Osteoblast (primary cell): ENCODE data around the gene FTH1. TPM values are rescaled to one million over a fixed set of nuclear protein-coding genes. Genes with fewer than 3 reads are reported as not detected.

Experiments
- DNase-seq: peaks from one replicate; pipeline ENCODE4 v3.0.0; 2011; ENCODE audit warnings: low spot score, mixed read lengths; ENCODE audit not compliant: insufficient read length; ENCODE audit errors: missing footprints
- H2AFZ ChIP-seq: 2 replicates; pipeline ENCODE4 v1.6.0; 2011; ENCODE audit warnings: mild to moderate bottlenecking, low read length
- H3K27ac ChIP-seq: 2 replicates; pipeline ENCODE4 v1.5.1; 2011; ENCODE audit warnings: mild to moderate bottlenecking, low read depth, low read length, moderate library complexity
- H3K27me3 ChIP-seq: 2 replicates; pipeline ENCODE4 v1.6.0; 2012; ENCODE audit warnings: mild to moderate bottlenecking, control low read depth, inconsistent platforms, low read length, moderate library complexity; ENCODE audit not compliant: insufficient read depth
- H3K36me3 ChIP-seq: 2 replicates; pipeline ENCODE4 v1.5.1; 2011; ENCODE audit warnings: mild to moderate bottlenecking, low read length, control low read depth, moderate library complexity; ENCODE audit not compliant: insufficient read depth
- H3K4me1 ChIP-seq: 2 replicates; pipeline ENCODE4 v1.5.1; 2011; ENCODE audit warnings: mild to moderate bottlenecking, low read length, control low read depth, moderate library complexity; ENCODE audit not compliant: insufficient read depth
- H3K4me2 ChIP-seq: 2 replicates; pipeline ENCODE4 v1.6.0; 2011; ENCODE audit warnings: mild to moderate bottlenecking, low read length; ENCODE audit not compliant: insufficient read depth
- H3K4me3 ChIP-seq: fragments of 200-600 bp; sonication (generic); 3 replicates; pipeline ENCODE4 v1.5.1; 2012; ENCODE audit warnings: mild to moderate bottlenecking, low read length, inconsistent platforms; ENCODE audit not compliant: insufficient read depth
- H3K79me2 ChIP-seq: 2 replicates; pipeline ENCODE4 v1.6.0; 2012; ENCODE audit warnings: mild to moderate bottlenecking, low read length, control low read depth, inconsistent platforms; ENCODE audit not compliant: insufficient read depth
- H3K9me3 ChIP-seq: 2 replicates; pipeline ENCODE4 v1.5.1; 2011; ENCODE audit warnings: low read depth, low read length, control low read depth
- H4K20me1 ChIP-seq: 2 replicates; pipeline ENCODE4 v1.6.0; 2012; ENCODE audit warnings: mild to moderate bottlenecking, low read length, control low read depth; ENCODE audit not compliant: insufficient read depth
- total RNA-seq: library from RNA; depleted of rRNA; stranded (reverse); fragments of >200 nt; gene quantifications from 2 replicates; pipeline ENCODE4 v1.2.3, GENCODE V29; 2012
- TF ChIP-seq, protein P1 (sequence below): IDR thresholded peaks from 2 replicates; pipeline ENCODE4 v1.5.1; 2011; ENCODE audit warnings: mild to moderate bottlenecking, low read depth, low read length, moderate library complexity; ENCODE audit errors: extremely low read depth

FTH1 gene
- total RNA-seq, 1 donor: 1,507 TPM

DNA sequence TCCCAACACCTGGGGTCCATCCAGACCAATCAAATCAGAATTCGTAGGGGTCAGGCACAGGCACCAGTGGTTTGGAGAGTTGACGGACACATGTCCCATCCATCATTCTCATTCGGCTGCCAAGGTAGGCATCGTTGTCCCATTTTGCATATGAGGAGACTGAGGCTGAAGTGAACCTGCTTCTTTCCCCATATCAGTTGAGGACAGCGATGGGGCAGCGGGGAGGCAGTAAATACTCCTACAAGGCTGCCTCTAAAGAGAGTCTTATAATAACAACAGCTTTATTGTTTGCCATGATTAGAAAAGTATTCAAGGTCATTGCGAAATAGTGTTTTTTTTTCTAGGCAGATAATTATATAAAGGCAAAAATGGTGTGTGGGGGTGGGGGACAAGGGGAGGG is 18.9 kb downstream of the FTH1 start:
- no peaks in the 10 kb centered on the region for H4K20me1 ChIP-seq
- no peak overlapping the region for H3K27ac ChIP-seq
- H3K4me2 ChIP-seq: no peak overlapping the region
- H3K4me1 ChIP-seq: peaks cover 9% of the 10 kb centered on the region
- no peak overlapping the region for H3K4me3 ChIP-seq
- H3K36me3 ChIP-seq: no peaks in the 10 kb centered on the region
- H3K27me3 ChIP-seq: no peaks in the 10 kb centered on the region
- TF ChIP-seq, protein P1, sequence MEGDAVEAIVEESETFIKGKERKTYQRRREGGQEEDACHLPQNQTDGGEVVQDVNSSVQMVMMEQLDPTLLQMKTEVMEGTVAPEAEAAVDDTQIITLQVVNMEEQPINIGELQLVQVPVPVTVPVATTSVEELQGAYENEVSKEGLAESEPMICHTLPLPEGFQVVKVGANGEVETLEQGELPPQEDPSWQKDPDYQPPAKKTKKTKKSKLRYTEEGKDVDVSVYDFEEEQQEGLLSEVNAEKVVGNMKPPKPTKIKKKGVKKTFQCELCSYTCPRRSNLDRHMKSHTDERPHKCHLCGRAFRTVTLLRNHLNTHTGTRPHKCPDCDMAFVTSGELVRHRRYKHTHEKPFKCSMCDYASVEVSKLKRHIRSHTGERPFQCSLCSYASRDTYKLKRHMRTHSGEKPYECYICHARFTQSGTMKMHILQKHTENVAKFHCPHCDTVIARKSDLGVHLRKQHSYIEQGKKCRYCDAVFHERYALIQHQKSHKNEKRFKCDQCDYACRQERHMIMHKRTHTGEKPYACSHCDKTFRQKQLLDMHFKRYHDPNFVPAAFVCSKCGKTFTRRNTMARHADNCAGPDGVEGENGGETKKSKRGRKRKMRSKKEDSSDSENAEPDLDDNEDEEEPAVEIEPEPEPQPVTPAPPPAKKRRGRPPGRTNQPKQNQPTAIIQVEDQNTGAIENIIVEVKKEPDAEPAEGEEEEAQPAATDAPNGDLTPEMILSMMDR: no peak
- no peak overlapping the region for H2AFZ ChIP-seq
- no peaks in the 10 kb centered on the region for H3K9me3 ChIP-seq
- no peaks in the 10 kb centered on the region for H3K79me2 ChIP-seq
- peak; percentile 13 for DNase-seq

DNA sequence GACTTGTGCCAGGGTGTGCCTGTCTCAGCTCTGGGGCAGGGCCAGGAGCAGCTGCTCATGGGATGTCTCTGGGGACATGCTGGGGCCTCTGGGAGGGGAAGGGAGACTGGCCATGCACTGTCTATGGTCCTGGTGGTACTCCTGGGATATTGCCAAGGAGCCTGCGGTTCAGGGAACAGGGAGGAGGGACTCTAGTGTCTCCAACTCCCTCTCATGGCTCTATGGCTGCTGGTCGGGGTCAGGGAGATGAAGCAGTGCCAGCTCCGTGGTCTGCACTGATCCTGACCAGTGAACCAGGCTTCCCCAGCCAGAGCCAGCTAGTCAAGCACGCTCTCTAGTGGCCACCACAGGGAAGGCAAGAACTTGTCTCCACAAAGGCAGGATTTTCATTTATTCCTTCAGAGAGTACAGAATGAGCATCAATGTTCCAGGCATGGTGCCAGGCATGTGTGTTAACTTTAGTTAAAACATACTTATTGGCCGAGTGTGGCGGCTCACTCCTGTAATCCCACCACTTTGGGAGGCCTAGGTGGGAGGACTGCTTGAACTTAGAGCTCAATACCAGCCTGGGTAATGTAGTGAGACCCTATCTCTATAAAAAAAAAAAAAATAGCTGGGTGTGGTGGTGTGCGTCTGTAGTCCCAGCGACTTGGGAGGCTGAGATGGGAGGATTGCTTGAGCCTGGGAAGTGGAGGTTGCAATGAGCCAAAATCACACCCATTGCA is 19.8 kb downstream of the FTH1 start:
- H3K4me3 ChIP-seq: no peak overlapping the region
- H3K9me3 ChIP-seq: no peaks in the 10 kb centered on the region
- no peaks in the 10 kb centered on the region for H3K79me2 ChIP-seq
- no peaks in the 10 kb centered on the region for H3K36me3 ChIP-seq
- peak overlapping the region; percentile 66 for H3K4me2 ChIP-seq
- H3K4me1 ChIP-seq: peaks cover 9% of the 10 kb centered on the region
- no peaks in the 10 kb centered on the region for H4K20me1 ChIP-seq
- H2AFZ ChIP-seq: peak overlapping the region; percentile 85
- TF ChIP-seq, protein P1: peak; percentile 98
- peak; percentile 95 for DNase-seq
- no peaks in the 10 kb centered on the region for H3K27me3 ChIP-seq
- no peak overlapping the region for H3K27ac ChIP-seq

DNA sequence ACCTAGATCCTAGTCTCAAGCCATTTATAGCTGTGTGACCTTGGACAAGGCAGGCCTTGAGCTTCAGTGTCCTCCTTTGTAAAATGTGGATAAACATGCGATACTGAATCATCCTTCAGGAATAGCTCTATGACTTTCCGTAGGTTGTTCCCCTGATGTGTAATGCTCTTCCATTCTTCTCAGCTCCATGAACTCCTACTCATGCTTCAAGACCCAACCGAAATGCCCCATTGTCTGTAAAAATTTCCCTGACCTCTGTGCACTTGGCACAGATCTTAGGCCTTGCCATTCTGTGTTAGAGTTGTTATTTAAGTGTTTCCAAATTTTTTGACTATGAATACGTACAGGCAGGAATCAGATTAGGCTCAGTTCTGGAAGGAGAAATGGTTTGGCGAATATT is 20.5 kb downstream of the FTH1 start:
- TF ChIP-seq, protein P1: no peak
- no peak overlapping the region for H3K27ac ChIP-seq
- no peaks in the 10 kb centered on the region for H3K9me3 ChIP-seq
- H3K79me2 ChIP-seq: no peaks in the 10 kb centered on the region
- no peak overlapping the region for H3K4me2 ChIP-seq
- H3K27me3 ChIP-seq: no peaks in the 10 kb centered on the region
- H3K4me3 ChIP-seq: no peak overlapping the region
- peaks cover 9% of the 10 kb centered on the region for H3K4me1 ChIP-seq
- no peaks in the 10 kb centered on the region for H4K20me1 ChIP-seq
- peak; percentile 60 for DNase-seq
- no peaks in the 10 kb centered on the region for H3K36me3 ChIP-seq
- no peak overlapping the region for H2AFZ ChIP-seq

DNA sequence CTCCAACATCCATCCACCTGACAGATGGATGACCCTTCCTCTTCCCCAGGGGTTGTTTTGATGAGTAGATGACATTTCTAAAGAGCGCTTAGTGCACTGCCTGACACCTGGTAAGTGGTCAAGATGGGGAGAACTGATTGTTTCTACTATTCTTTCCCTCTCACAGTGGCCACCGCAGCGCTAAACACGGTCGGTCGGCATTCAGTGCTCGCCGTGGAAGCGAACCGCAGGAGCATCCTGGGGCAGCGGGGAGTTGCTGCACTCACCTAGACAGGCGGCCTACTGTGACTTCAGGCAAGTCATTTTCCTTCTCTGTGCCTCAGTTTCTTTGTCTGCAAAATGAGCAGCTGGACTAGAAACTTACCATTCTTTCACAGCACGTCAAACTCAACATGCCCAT is 22.2 kb downstream of the FTH1 start:
- peaks cover 9% of the 10 kb centered on the region for H3K4me1 ChIP-seq
- no peak for DNase-seq
- no peaks in the 10 kb centered on the region for H4K20me1 ChIP-seq
- no peak overlapping the region for H3K4me3 ChIP-seq
- no peak overlapping the region for H3K4me2 ChIP-seq
- TF ChIP-seq, protein P1: no peak
- no peaks in the 10 kb centered on the region for H3K36me3 ChIP-seq
- H3K27ac ChIP-seq: no peak overlapping the region
- H3K79me2 ChIP-seq: no peaks in the 10 kb centered on the region
- H2AFZ ChIP-seq: no peak overlapping the region
- no peaks in the 10 kb centered on the region for H3K9me3 ChIP-seq
- H3K27me3 ChIP-seq: no peaks in the 10 kb centered on the region
